Gastroesophageal sphincter (tissue), 4 donors: ENCODE results near the gene BAZ1A. TPM values are rescaled to one million over a fixed set of nuclear protein-coding genes. Genes with fewer than 3 reads are reported as not detected.

Experiments used
- ATAC-seq: fragments of 150-250 bp; one replicate; pipeline ENCODE4 v1.9.1; 2016; ENCODE audit warnings: mild to moderate bottlenecking, moderate library complexity
- H3K27ac ChIP-seq, 4 donors: fragments of 200-600 bp; sonication (generic) in 3 of 4; 1 replicate in 3 of 4; 2 replicates in 1 of 4; pipeline ENCODE4 v1.5.1; 2016 to 2019
- H3K27me3 ChIP-seq: fragments of 200-600 bp; sonication (generic); one replicate; pipeline ENCODE4 v1.5.1; 2019
- H3K36me3 ChIP-seq, 2 donors: fragments of 200-600 bp; sonication (generic); one replicate each; pipeline ENCODE4 v1.5.1; 2019; ENCODE audit warnings: control low read depth in 1 of 2
- H3K4me1 ChIP-seq, 3 donors: fragments of 200-600 bp; sonication (generic); 1 replicate in 2 of 3; 2 replicates in 1 of 3; pipeline ENCODE4 v1.5.1; 2016 to 2019; ENCODE audit warnings: control low read depth in 2 of 3
- H3K4me3 ChIP-seq, 2 donors: fragments of 200-600 bp; sonication (generic); one replicate each; pipeline ENCODE4 v1.5.1; 2019; ENCODE audit warnings: mild to moderate bottlenecking in 1 of 2, moderate library complexity in 1 of 2
- H3K9me3 ChIP-seq, 3 donors: fragments of 200-600 bp; sonication (generic); one replicate each; pipeline ENCODE4 v1.5.1; 2017 to 2019; ENCODE audit warnings: control low read depth in 2 of 3
- CTCF ChIP-seq, 4 experiments: fragments of 200-600 bp in 2 of 4; fragments of 450-650 bp in 2 of 4; sonication (generic) in 1 of 4; IDR thresholded peaks; one replicate each; pipeline ENCODE4 v1.5.1; 2017 to 2019; ENCODE audit warnings: antibody characterized with exemption in 4 of 4, mild to moderate bottlenecking in 2 of 4, moderate library complexity in 2 of 4
- EP300 ChIP-seq: sonication (generic); formaldehyde crosslinking; IDR thresholded peaks from one replicate; pipeline ENCODE4 v1.6.1; 2017; ENCODE audit warnings: antibody characterized with exemption, mild to moderate bottlenecking
- POLR2A ChIP-seq, 2 donors: fragments of 450-650 bp; IDR thresholded peaks; one replicate each; pipeline ENCODE4 v1.6.1; 2017; ENCODE audit warnings: antibody characterized with exemption in 2 of 2, mild to moderate bottlenecking in 2 of 2, moderate library complexity in 1 of 2
- POLR2AphosphoS5 ChIP-seq: sonication (generic); formaldehyde crosslinking; IDR thresholded peaks from one replicate; pipeline ENCODE4 v1.6.1; 2017; ENCODE audit warnings: antibody characterized with exemption
- WGBS, 2 donors: methylation state at CpG; one replicate each; pipeline ENCODE4 v1.1.5; 2018; ENCODE audit warnings: low coverage in 1 of 2; 5-methylcytosine and 5-hydroxymethylcytosine counted together
- total RNA-seq, 4 donors: library from RNA; depleted of rRNA; stranded (reverse); fragments of >200 nt; gene quantifications; one replicate each; pipeline ENCODE4 v1.1.0, GENCODE V29; 2016

The BAZ1A gene
- total RNA-seq, 4 donors from 2014 or later, result 17.0 to 36.9 (median 21.6) TPM

- no peaks in the 10 kb centered on the region for H3K9me3 ChIP-seq
- H3K36me3 ChIP-seq, result peaks cover 0 to 72% of the 10 kb centered on the region in 2 donors
- no peak overlapping the region for H3K4me3 ChIP-seq
- ATAC-seq, result no peak
- no peak for TF ChIP-seq EP300
- no peak for TF ChIP-seq POLR2A (IDR thresholded peaks at IDR 0.05)
- TF ChIP-seq POLR2AphosphoS5, result no peak
- no peak for TF ChIP-seq CTCF (IDR thresholded peaks at IDR 0.05)
- WGBS, 2 donors, result 97 to 100% methylated on average over 1 to 2 of the region's 2 CpGs
- H3K4me1 ChIP-seq, result no peaks in the 10 kb centered on the region
- no peaks in the 10 kb centered on the region for H3K27me3 ChIP-seq
- no peak overlapping the region for H3K27ac ChIP-seq
Observed at GRCh38 chr14:34755215-34755614, 119.9 kb downstream of the BAZ1A start.

- TF ChIP-seq POLR2A (IDR thresholded peaks at IDR 0.05) (no peak), POLR2AphosphoS5 (no peak), EP300 (no peak), CTCF (IDR thresholded peaks at IDR 0.05) (no peak)
- Histone ChIP-seq H3K27me3 (no peaks in the 10 kb centered on the region), H3K4me3 (no peak overlapping the region), H3K4me1 (no peaks in the 10 kb centered on the region), H3K36me3 (peaks cover 0 to 67% of the 10 kb centered on the region in 2 donors), H3K9me3 (no peaks in the 10 kb centered on the region), H3K27ac (no peak overlapping the region)
- no peak for ATAC-seq
- 86 to 100% methylated on average over 1 of the region's 1 CpG for WGBS, 2 donors
Observed at GRCh38 chr14:34754687-34755086, 120.5 kb downstream of the BAZ1A start.

- no peaks in the 10 kb centered on the region for H3K27me3 ChIP-seq
- no peak for TF ChIP-seq POLR2AphosphoS5
- TF ChIP-seq CTCF (IDR thresholded peaks at IDR 0.05), result no peak
- no peak for TF ChIP-seq POLR2A (IDR thresholded peaks at IDR 0.05)
- TF ChIP-seq EP300, result no peak
- no peaks in the 10 kb centered on the region for H3K4me1 ChIP-seq
- peaks cover 0 to 31% of the 10 kb centered on the region in 2 donors for H3K36me3 ChIP-seq
- no peak overlapping the region for H3K4me3 ChIP-seq
- no peaks in the 10 kb centered on the region for H3K9me3 ChIP-seq
- no peak overlapping the region for H3K27ac ChIP-seq
- ATAC-seq, result no peak
Observed at GRCh38 chr14:34750670-34751069, 124.5 kb downstream of the BAZ1A start.

- no peak overlapping the region for H3K27ac ChIP-seq
- H3K36me3 ChIP-seq, result peaks cover 0 to 27% of the 10 kb centered on the region in 2 donors
- 92 to 100% methylated on average over 2 of the region's 2 CpGs for WGBS, 2 donors
- ATAC-seq, result no peak
- no peaks in the 10 kb centered on the region for H3K9me3 ChIP-seq
- no peaks in the 10 kb centered on the region for H3K4me1 ChIP-seq
- H3K4me3 ChIP-seq, result no peak overlapping the region
- no peaks in the 10 kb centered on the region for H3K27me3 ChIP-seq
- TF ChIP-seq CTCF (IDR thresholded peaks at IDR 0.05), result no peak
- no peak for TF ChIP-seq POLR2A (IDR thresholded peaks at IDR 0.05)
- TF ChIP-seq POLR2AphosphoS5, result no peak
- no peak for TF ChIP-seq EP300
Observed at GRCh38 chr14:34750233-34750632, 124.9 kb downstream of the BAZ1A start.

- no peak overlapping the region for H3K4me3 ChIP-seq
- peaks cover 0 to 20% of the 10 kb centered on the region in 2 donors for H3K36me3 ChIP-seq
- H3K4me1 ChIP-seq, result no peaks in the 10 kb centered on the region
- no peaks in the 10 kb centered on the region for H3K9me3 ChIP-seq
- WGBS, 2 donors, result 82% methylated on average over 6 of the region's 6 CpGs; no CpG with 5 or more reads in 1 of the 2 donors
- no peak for ATAC-seq
- TF ChIP-seq CTCF (IDR thresholded peaks at IDR 0.05), result no peak
- TF ChIP-seq POLR2A (IDR thresholded peaks at IDR 0.05), result no peak
- no peak for TF ChIP-seq EP300
- TF ChIP-seq POLR2AphosphoS5, result no peak
- no peak overlapping the region for H3K27ac ChIP-seq
- H3K27me3 ChIP-seq, result no peaks in the 10 kb centered on the region
Observed at GRCh38 chr14:34749408-34749807, 125.8 kb downstream of the BAZ1A start.
